GM12878 (cell line): ENCODE data around the gene DRAXIN. TPM values are rescaled to one million over a fixed set of nuclear protein-coding genes. Genes with fewer than 3 reads are reported as not detected.

ENCODE experiments used
- ATAC-seq: fragments of 200-7000 bp; cut with Tn5 transposase; 3 replicates; pipeline ENCODE4 v1.9.1; 2020; ENCODE audit warnings: mild to moderate bottlenecking, moderate library complexity
- BruUV-seq: library from RNA; stranded (reverse); fragments of 400-500 nt; replicated peaks from 2 replicates; lab custom pipeline; 2021; lab: Mats Ljungman, UMichigan
- CTCF ChIA-PET: fragments of 300-600 bp; sonication (Branson Sonifier 250); formaldehyde crosslinking; extraction: SDS; loops from one replicate; lab custom pipeline; 2021; ENCODE audit warnings: inconsistent platforms; lab: Yijun Ruan, JAX
- POLR2A ChIA-PET: fragments of 350-600 bp; formaldehyde crosslinking; extraction: SDS; loops from one replicate; lab custom pipeline; 2021; ENCODE audit warnings: inconsistent platforms; lab: Charles Lee
- RAD21 ChIA-PET: fragments of 300-600 bp; sonication (Branson Sonifier 250); formaldehyde crosslinking; loops from one replicate; lab custom pipeline; 2023; ENCODE audit warnings: antibody characterized with exemption; ENCODE audit not compliant: unreplicated experiment; lab: Charles Lee
- SMC1A ChIA-PET: fragments of 300-600 bp; sonication (Branson Sonifier 250); formaldehyde crosslinking; loops from one replicate; lab custom pipeline; 2023; ENCODE audit not compliant: unreplicated experiment, uncharacterized antibody; lab: Charles Lee
- DNase-seq: peaks from one replicate; pipeline ENCODE4 v3.0.0-alpha.2; 2011; ENCODE audit warnings: low read depth, low spot score
- FAIRE-seq: peaks from 3 replicates; lab custom pipeline; 2011; peaks lifted over from hg19 to GRCh38; lab: Jason Lieb, UNC
- H2AFZ ChIP-seq: 2 replicates; pipeline ENCODE4 v1.6.0; 2011; ENCODE audit warnings: low read depth, low read length, control low read depth; ENCODE audit not compliant: control insufficient read depth
- H3K27ac ChIP-seq: 2 replicates; pipeline ENCODE4 v1.5.1; 2011; ENCODE audit warnings: control low read depth; ENCODE audit not compliant: control insufficient read depth, insufficient read depth
- H3K27me3 ChIP-seq, 2 experiments: replicated peaks in 1 of 2; 2 replicates each; pipeline versions ENCODE4 v1.6.0 to v1.6.1; 2011; ENCODE audit warnings: low read length in 1 of 2; ENCODE audit not compliant: control insufficient read depth in 2 of 2, insufficient read depth in 2 of 2
- H3K36me3 ChIP-seq, 2 experiments: 2 replicates each; pipeline ENCODE4 v1.5.1; 2011; ENCODE audit warnings: low read length in 1 of 2; ENCODE audit not compliant: control insufficient read depth in 2 of 2, insufficient read depth in 2 of 2
- H3K4me1 ChIP-seq: 2 replicates; pipeline ENCODE4 v1.6.1; 2011; ENCODE audit warnings: mild to moderate bottlenecking, low read length, moderate library complexity, mixed read lengths; ENCODE audit not compliant: control insufficient read depth, insufficient read depth
- H3K4me2 ChIP-seq: 2 replicates; pipeline ENCODE4 v1.6.0; 2011; ENCODE audit warnings: control low read depth; ENCODE audit not compliant: control insufficient read depth, insufficient read depth
- H3K4me3 ChIP-seq: fragments of 200-600 bp; sonication (generic); 2 replicates; pipeline ENCODE4 v1.5.1; 2016
- H3K79me2 ChIP-seq: 2 replicates; pipeline ENCODE4 v1.6.0; 2011; ENCODE audit warnings: low read length; ENCODE audit not compliant: control insufficient read depth, insufficient read depth
- H3K9ac ChIP-seq: 2 replicates; pipeline ENCODE4 v1.8.0; 2011; ENCODE audit warnings: low read length, control low read depth, mixed read lengths; ENCODE audit not compliant: control insufficient read depth, insufficient read depth
- H3K9me3 ChIP-seq: replicated peaks from 3 replicates; pipeline ENCODE4 v1.5.1; 2011; ENCODE audit warnings: mild to moderate bottlenecking, low read length; ENCODE audit not compliant: control insufficient read depth, insufficient read depth
- H4K20me1 ChIP-seq: 2 replicates; pipeline ENCODE4 v1.6.0; 2011; ENCODE audit not compliant: control insufficient read depth, insufficient read depth
- CHD2 ChIP-seq: IDR thresholded peaks from 2 replicates; pipeline ENCODE4 v1.6.1; 2011; ENCODE audit warnings: low read depth, low read length, improper control_type of control experiment, borderline replicate concordance
- FOXK2 ChIP-seq: fragments of 450-650 bp; IDR thresholded peaks from 2 replicates; pipeline ENCODE4 v1.6.1; 2017; ENCODE audit warnings: mild to moderate bottlenecking, moderate library complexity
- MAX ChIP-seq: IDR thresholded peaks from 2 replicates; pipeline ENCODE4 v1.6.1; 2012; ENCODE audit warnings: low read depth, low read length, improper control_type of control experiment
- NFIC ChIP-seq: IDR thresholded peaks from 2 replicates; pipeline ENCODE4 v1.6.1; 2012; ENCODE audit warnings: low read depth, mild to moderate bottlenecking, inconsistent platforms, low read length, moderate library complexity
- NFYA ChIP-seq: IDR thresholded peaks from 2 replicates; pipeline ENCODE4 v1.6.1; 2011; ENCODE audit warnings: low read depth, mild to moderate bottlenecking, low read length, improper control_type of control experiment, borderline replicate concordance
- NR2C1 ChIP-seq: fragments of 450-650 bp; IDR thresholded peaks from 2 replicates; pipeline ENCODE4 v1.6.1; 2017; ENCODE audit warnings: antibody characterized with exemption, mild to moderate bottlenecking, moderate library complexity
- NR2C2 ChIP-seq: IDR thresholded peaks from 2 replicates; pipeline ENCODE4 v1.6.1; 2011; ENCODE audit warnings: borderline replicate concordance, low read depth; ENCODE audit not compliant: control insufficient read depth, insufficient read length
- RUNX3 ChIP-seq: IDR thresholded peaks from 2 replicates; pipeline ENCODE4 v1.6.1; 2012; ENCODE audit warnings: low read length, inconsistent platforms
- SP1 ChIP-seq: IDR thresholded peaks from one replicate; pipeline ENCODE4 v1.6.1; 2011; ENCODE audit warnings: low read depth, low read length
- SREBF1 ChIP-seq: IDR thresholded peaks from 2 replicates; pipeline ENCODE4 v1.6.1; 2012; ENCODE audit warnings: mild to moderate bottlenecking, low read length
- SREBF2 ChIP-seq: IDR thresholded peaks from 2 replicates; pipeline ENCODE4 v1.6.1; 2012; ENCODE audit warnings: mild to moderate bottlenecking, low read length
- STAT1 ChIP-seq: fragments of 450-650 bp; conservative IDR thresholded peaks from 2 replicates; pipeline ENCODE4 v1.6.1; 2014; ENCODE audit warnings: antibody characterized with exemption, mild to moderate bottlenecking
- TARDBP ChIP-seq: IDR thresholded peaks from 2 replicates; pipeline ENCODE4 v1.6.1; 2016; ENCODE audit warnings: borderline replicate concordance
- ZBTB4 ChIP-seq: fragments of 450-650 bp; formaldehyde crosslinking; IDR thresholded peaks from 2 replicates; pipeline ENCODE4 v1.4.0; 2022; ENCODE audit warnings: mild to moderate bottlenecking, moderate library complexity
- WGBS: methylation state at CpG from one replicate; pipeline ENCODE4 v1.1.6; 2016; ENCODE audit warnings: low lambda C conversion rate; ENCODE audit not compliant: insufficient replicate concordance, insufficient coverage; ENCODE audit errors: missing lambda C conversion rate; 5-methylcytosine and 5-hydroxymethylcytosine counted together
- in situ Hi-C: fragments of 300-500 bp; cut with MboI; formaldehyde crosslinking; loops from 9 replicates; pipeline ENCODE4 v1.14.3; 2018; ENCODE audit warnings: mixed read lengths
- intact Hi-C: fragments of 100-400 bp; cut with micrococcal nuclease; formaldehyde crosslinking; loops from one replicate; pipeline ENCODE4 v1.14.2; 2022; ENCODE audit not compliant: unreplicated experiment
- polyA plus RNA-seq, 11 experiments: library from polyadenylated mRNA; depleted of rRNA in 4 of 11; unstranded in 6 of 11; stranded (reverse) in 5 of 11; fragments of >200 nt; fragmentation: Nextera tagmentation in 4 of 11; fragmentation: Illumina TruSeq in 1 of 11; extraction: Ambion mirVana in 4 of 11; extraction: Trizol in 1 of 11; gene quantifications; 1 replicate in 1 of 11; 2 replicates in 10 of 11; pipeline versions ENCODE4 v1.2.1 to v1.2.3, GENCODE V29; 2011 to 2016; ENCODE audit warnings: inconsistent platforms in 2 of 11, missing spikeins in 2 of 11, low read depth in 1 of 11
- total RNA-seq, 4 experiments: library from RNA; depleted of rRNA in 3 of 4; stranded (reverse); fragments of >200 nt in 3 of 4; fragmentation: Illumina TruSeq in 1 of 4; extraction: Trizol in 1 of 4; gene quantifications; 2 replicates each; pipeline versions ENCODE4 v1.2.1 to v1.2.3, GENCODE V29; 2013 to 2021
- TF ChIP-seq, protein P1 (sequence below): fragments of 450-650 bp; IDR thresholded peaks from 2 replicates; pipeline ENCODE4 v1.6.1; 2016; ENCODE audit warnings: mild to moderate bottlenecking
- TF ChIP-seq, protein P2 (sequence below): IDR thresholded peaks from 2 replicates; pipeline ENCODE4 v1.6.1; 2012; ENCODE audit warnings: low read depth, low read length, improper control_type of control experiment

The DRAXIN gene
- total and polyA plus RNA-seq, 10 of the 15 experiments (the other 5 are each of a cell fraction or from before 2014, with no cell fraction given): 0.01 to 0.05 (median 0.03) TPM; not detected in 3

DNA sequence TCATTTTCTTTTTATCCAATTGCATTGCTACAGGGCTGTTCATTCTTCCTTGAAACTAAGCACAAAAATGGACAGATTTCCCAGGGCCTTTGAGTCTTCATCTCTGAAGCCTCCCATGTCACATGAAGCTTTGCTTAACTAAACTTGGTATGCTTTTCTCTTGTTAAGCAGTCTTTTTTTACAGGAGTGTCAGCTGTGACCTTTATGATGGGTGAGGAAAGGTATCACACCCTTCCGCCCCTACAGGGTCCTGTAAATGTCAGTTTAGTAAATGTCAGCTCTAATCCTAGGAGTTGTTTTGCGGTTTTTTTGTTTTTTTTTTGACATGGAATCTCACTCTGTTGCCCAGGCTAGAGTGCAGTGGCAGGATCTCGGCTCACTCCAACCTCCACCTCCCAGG, 41.8 kb downstream of the DRAXIN start:
- no peak overlapping the region for H3K27ac ChIP-seq
- H3K27me3 ChIP-seq: no peaks in the 10 kb centered on the region
- 70% methylated on average over 3 of the region's 3 CpGs for WGBS
- no peaks in the 10 kb centered on the region for H3K36me3 ChIP-seq
- DNase-seq (no peak), ATAC-seq (no peak)
- no peak overlapping the region for H3K4me2 ChIP-seq
- no peak overlapping the region for H3K4me3 ChIP-seq
- ChIA-PET CTCF (interaction anchor here (0.7 to 0.9 kb wide), 2 partner anchors 11 to 229 kb away, joined by 4 read pairs; no protein-coding TSS in a partner anchor), SMC1A (no interaction called here)
- TF ChIP-seq MAX (no peak), STAT1 (no peak), FOXK2 (no peak), NR2C1 (no peak), SREBF2 (no peak), CHD2 (no peak), NFYA (no peak), SP1 (no peak), ZBTB4 (CRISPR knock-in tag) (no peak), TARDBP (no peak), NFIC (no peak), SREBF1 (no peak), NR2C2 (no peak), RUNX3 (no peak)
- TF ChIP-seq, protein P1, sequence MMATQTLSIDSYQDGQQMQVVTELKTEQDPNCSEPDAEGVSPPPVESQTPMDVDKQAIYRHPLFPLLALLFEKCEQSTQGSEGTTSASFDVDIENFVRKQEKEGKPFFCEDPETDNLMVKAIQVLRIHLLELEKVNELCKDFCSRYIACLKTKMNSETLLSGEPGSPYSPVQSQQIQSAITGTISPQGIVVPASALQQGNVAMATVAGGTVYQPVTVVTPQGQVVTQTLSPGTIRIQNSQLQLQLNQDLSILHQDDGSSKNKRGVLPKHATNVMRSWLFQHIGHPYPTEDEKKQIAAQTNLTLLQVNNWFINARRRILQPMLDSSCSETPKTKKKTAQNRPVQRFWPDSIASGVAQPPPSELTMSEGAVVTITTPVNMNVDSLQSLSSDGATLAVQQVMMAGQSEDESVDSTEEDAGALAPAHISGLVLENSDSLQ: no peak
- TF ChIP-seq, protein P2, sequence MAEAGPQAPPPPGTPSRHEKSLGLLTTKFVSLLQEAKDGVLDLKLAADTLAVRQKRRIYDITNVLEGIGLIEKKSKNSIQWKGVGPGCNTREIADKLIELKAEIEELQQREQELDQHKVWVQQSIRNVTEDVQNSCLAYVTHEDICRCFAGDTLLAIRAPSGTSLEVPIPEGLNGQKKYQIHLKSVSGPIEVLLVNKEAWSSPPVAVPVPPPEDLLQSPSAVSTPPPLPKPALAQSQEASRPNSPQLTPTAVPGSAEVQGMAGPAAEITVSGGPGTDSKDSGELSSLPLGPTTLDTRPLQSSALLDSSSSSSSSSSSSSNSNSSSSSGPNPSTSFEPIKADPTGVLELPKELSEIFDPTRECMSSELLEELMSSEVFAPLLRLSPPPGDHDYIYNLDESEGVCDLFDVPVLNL: no peak
- TF ChIP-seq, all 136 proteins: peak for 0
- Histone ChIP-seq H3K4me1 (peaks cover 14% of the 10 kb centered on the region), H3K79me2 (no peaks in the 10 kb centered on the region), H3K9me3 (no peaks in the 10 kb centered on the region), H3K9ac (no peak overlapping the region), H4K20me1 (no peaks in the 10 kb centered on the region), H2AFZ (no peak overlapping the region)
- intact Hi-C loops (no loop called here), in situ Hi-C loops (no loop called here)
- RAD21 ChIA-PET: no interaction called here
- no TSS peak for BruUV-seq
- no peak for FAIRE-seq
- POLR2A ChIA-PET: no interaction called here
